ENCODE data around the gene CC2D2A. TPM values are rescaled to one million over a fixed set of nuclear protein-coding genes. Genes with fewer than 3 reads are reported as not detected.

Gene CC2D2A
- polyA plus RNA-seq, 1 donor from 2014 or later = 8.6 TPM

- no peaks in the 10 kb centered on the region for H3K36me3 ChIP-seq (ENCODE audit: insufficient read depth, low read length)
- no peak overlapping the region for H3K4me3 ChIP-seq (ENCODE audit: low read length)
- H3K9me3 ChIP-seq (ENCODE audit: low read length) = no peaks in the 10 kb centered on the region
- no peak overlapping the region for H2AFZ ChIP-seq (ENCODE audit: low read depth, low read length)
- no peaks in the 10 kb centered on the region for H3F3A ChIP-seq (ENCODE audit: insufficient read depth, low read length, poor library complexity, severe bottlenecking)
- H4K20me1 ChIP-seq (ENCODE audit: insufficient read depth) = no peaks in the 10 kb centered on the region
- H3K9ac ChIP-seq (ENCODE audit: low read length) = no peak overlapping the region
- H3K79me2 ChIP-seq (replicated peaks; ENCODE audit: insufficient read depth, low read length) = no peaks in the 10 kb centered on the region
- no peak for TF ChIP-seq MXI1 (conservative IDR thresholded peaks at IDR 0.05; ENCODE audit: poor library complexity, severe bottlenecking)
- TF ChIP-seq EZH2 (IDR thresholded peaks at IDR 0.05; ENCODE audit: borderline replicate concordance, insufficient read depth, low read length, poor library complexity, severe bottlenecking) = no peak
- TF ChIP-seq RAD21 (conservative IDR thresholded peaks at IDR 0.05) = no peak
- TF ChIP-seq POLR2AphosphoS5 (IDR thresholded peaks at IDR 0.05) = no peak
- H3K27me3 ChIP-seq (ENCODE audit: insufficient read depth, low read depth, low read length) = no peaks in the 10 kb centered on the region
- H3K27ac ChIP-seq (ENCODE audit: low read length) = no peak overlapping the region
- no peaks in the 10 kb centered on the region for H3K9me2 ChIP-seq (ENCODE audit: insufficient read depth, low read length)
- no peak overlapping the region for H3K4me2 ChIP-seq (ENCODE audit: low read length)
These were observed 62.1 kb downstream of the CC2D2A start for GRCh38 chr4:15531792-15532191.

DNA sequence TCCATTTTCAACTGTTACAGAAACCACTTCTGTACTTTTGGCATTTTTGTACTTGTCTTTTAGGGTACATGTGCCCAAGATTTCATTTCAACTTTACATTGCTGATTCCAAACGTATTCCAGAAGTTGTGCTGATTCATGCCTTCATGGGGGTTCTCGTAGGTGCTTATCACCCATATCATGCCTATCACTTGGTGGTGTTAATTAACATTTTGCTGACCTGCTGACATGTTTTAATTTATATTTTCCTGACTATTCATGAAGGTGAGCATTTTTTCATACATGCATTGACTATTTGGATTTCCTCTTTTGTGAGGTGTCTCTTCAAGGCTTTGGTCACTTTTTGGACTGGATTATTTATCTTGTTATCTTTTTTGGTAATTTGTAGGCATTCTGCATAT lies 64.1 kb downstream of the CC2D2A start:
- no peak overlapping the region for H2AFZ ChIP-seq (ENCODE audit: low read depth, low read length)
- no peaks in the 10 kb centered on the region for H3K27me3 ChIP-seq (ENCODE audit: insufficient read depth, low read depth, low read length)
- no peaks in the 10 kb centered on the region for H3K36me3 ChIP-seq (ENCODE audit: insufficient read depth, low read length)
- no peak overlapping the region for H3K9ac ChIP-seq (ENCODE audit: low read length)
- no peaks in the 10 kb centered on the region for H3K79me2 ChIP-seq (replicated peaks; ENCODE audit: insufficient read depth, low read length)
- H3K4me2 ChIP-seq (ENCODE audit: low read length) = no peak overlapping the region
- TF ChIP-seq TAF1 (IDR thresholded peaks at IDR 0.05; ENCODE audit: low read depth) = no peak
- TF ChIP-seq CTCF (IDR thresholded peaks at IDR 0.05; ENCODE audit: poor library complexity, severe bottlenecking) = no peak
- TF ChIP-seq MXI1 (conservative IDR thresholded peaks at IDR 0.05; ENCODE audit: poor library complexity, severe bottlenecking) = no peak
- no peak for TF ChIP-seq SMC3 (conservative IDR thresholded peaks at IDR 0.05; ENCODE audit: poor library complexity)
- TF ChIP-seq EZH2 (IDR thresholded peaks at IDR 0.05; ENCODE audit: borderline replicate concordance, insufficient read depth, low read length, poor library complexity, severe bottlenecking) = no peak
- no peak for TF ChIP-seq REST (IDR thresholded peaks at IDR 0.05; ENCODE audit: borderline replicate concordance)
- no peak for TF ChIP-seq EP300 (conservative IDR thresholded peaks at IDR 0.05; ENCODE audit: poor library complexity, severe bottlenecking)
- TF ChIP-seq RAD21 (conservative IDR thresholded peaks at IDR 0.05) = no peak
- TF ChIP-seq POLR2AphosphoS5 (IDR thresholded peaks at IDR 0.05) = no peak
- no peaks in the 10 kb centered on the region for H4K20me1 ChIP-seq (ENCODE audit: insufficient read depth)
- no peaks in the 10 kb centered on the region for H3K9me2 ChIP-seq (ENCODE audit: insufficient read depth, low read length)
- no peaks in the 10 kb centered on the region for H3K9me3 ChIP-seq (ENCODE audit: low read length)
- H3F3A ChIP-seq (ENCODE audit: insufficient read depth, low read length, poor library complexity, severe bottlenecking) = no peaks in the 10 kb centered on the region
- no peak overlapping the region for H3K4me3 ChIP-seq (ENCODE audit: low read length)
- no peak overlapping the region for H3K27ac ChIP-seq (ENCODE audit: low read length)

Measured in neural cell (in vitro differentiated cells).